HCT116 (cell line): ENCODE measurements around the gene ARHGAP35.

Experiments
- CTCF ChIP-seq, 3 experiments: fragments of 200-600 bp in 1 of 3; sonication (generic) in 1 of 3; IDR thresholded peaks in 2 of 3; conservative IDR thresholded peaks in 1 of 3; 2 replicates each; pipeline ENCODE4 v1.5.1; 2012 to 2017; ENCODE audit warnings: low read depth in 2 of 3, low read length in 2 of 3, antibody characterized with exemption in 1 of 3, borderline replicate concordance in 1 of 3, control low read depth in 1 of 3, mild to moderate bottlenecking in 1 of 3, mixed read lengths in 1 of 3, mixed run types in 1 of 3, moderate library complexity in 1 of 3; ENCODE audit not compliant: insufficient read depth in 1 of 3
- EGR1 ChIP-seq: IDR thresholded peaks from 2 replicates; pipeline ENCODE4 v1.6.1; 2012; ENCODE audit warnings: low read depth
- EZH2 ChIP-seq: fragments of 200-600 bp; sonication (generic); IDR thresholded peaks from 2 replicates; pipeline ENCODE4 v1.6.1; 2017; ENCODE audit warnings: antibody characterized with exemption, mixed run types
- EZH2phosphoT487 ChIP-seq: fragments of 200-600 bp; IDR thresholded peaks from 2 replicates; pipeline ENCODE4 v1.6.1; 2018; ENCODE audit warnings: antibody characterized with exemption, borderline replicate concordance
- RAD21 ChIP-seq: IDR thresholded peaks from 2 replicates; pipeline ENCODE4 v1.6.1; 2012; ENCODE audit warnings: low read depth, mild to moderate bottlenecking
- REST ChIP-seq: IDR thresholded peaks from 2 replicates; pipeline ENCODE4 v1.6.1; 2012; ENCODE audit warnings: low read depth

DNA sequence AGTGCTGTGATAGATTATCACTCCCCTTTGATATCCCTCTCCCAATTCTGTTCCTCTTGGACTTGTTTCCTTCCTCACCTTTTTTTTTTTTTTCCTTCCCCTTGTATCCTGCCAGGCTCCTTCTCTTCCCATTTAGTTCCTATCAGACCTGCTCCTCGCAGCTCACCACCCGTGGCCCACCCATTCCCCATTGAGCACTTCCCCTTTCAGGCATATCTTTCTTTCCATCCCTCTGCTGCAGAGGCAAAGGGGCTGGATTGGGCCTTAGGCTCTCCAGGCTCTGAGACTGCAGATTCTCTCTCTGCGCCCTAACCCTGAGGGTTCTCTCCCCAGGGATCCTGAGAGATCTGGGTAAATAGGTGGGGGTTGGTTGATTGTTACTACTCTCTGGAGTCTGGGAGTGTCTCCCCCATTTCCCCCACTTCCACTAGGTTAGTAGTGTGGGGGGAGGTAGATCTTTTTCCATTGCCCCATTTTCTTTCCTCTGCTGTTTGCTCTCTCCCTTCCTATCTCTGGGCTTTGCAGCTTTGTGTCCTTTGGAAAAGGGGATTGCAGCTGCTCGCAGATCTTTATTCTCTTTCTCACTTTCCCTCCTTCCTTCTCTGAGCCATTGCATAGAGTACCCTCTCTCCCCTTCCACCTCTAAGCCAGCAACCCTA is 2.3 kb downstream of the ARHGAP35 start:
- no peak for TF ChIP-seq EZH2
- no peak for TF ChIP-seq CTCF (IDR thresholded peaks at IDR 0.05 in 2 of 3, conservative IDR thresholded peaks at IDR 0.05 in 1 of 3; ENCODE audit: borderline replicate concordance in 1 of 3, insufficient read depth in 1 of 3, low read depth in 2 of 3, low read length in 2 of 3)
- TF ChIP-seq RAD21: no peak
- no peak for TF ChIP-seq EZH2phosphoT487
- TF ChIP-seq EGR1: no peak
- no peak for TF ChIP-seq REST
